ENCODE data around the gene EHD2.
"Not testable (repeated sequence)": the region's sequence is repeated elsewhere in the genome, so short reads cannot be mapped to it uniquely, and the experiment has no call there.

The EHD2 gene

DNA sequence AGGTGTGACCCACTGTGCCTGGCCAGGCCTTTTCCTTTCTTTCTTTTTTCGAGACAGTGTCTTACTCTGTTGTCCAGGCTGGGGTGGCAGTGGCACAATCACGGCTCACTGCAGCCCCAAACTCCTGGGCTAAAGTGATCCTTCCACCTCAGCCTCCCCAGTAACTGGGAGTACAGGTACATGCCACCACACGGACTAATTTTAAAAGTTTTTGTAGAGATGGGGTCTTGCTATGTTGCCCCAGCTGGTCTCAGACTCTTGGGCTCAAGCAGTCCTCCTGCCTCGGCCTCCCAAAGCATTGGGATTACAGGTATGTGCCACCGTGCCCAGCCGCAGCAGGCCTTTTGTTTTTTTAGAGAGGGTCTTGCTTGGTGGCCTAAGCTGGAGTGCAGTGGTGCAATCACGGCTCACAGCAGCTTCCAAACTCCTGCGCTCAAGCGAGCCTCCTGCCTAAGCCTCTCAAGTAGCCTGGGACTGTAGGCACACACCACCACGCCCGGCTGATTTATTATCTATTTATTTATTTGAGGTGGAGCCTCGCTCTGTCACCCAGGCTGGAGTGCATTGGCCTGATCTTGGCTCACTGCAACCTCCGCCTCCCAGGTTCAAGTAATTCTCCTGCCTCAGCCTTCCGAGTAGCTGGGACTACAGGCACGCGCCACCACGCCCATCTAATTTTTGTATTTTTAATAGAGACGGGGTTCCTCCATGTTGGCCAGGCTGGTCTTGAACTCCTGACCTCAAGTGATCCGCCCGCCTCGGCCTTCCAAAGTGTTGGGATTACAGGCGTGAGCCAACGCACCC lies 64.2 kb downstream of the EHD2 start:
- DNase-seq: not testable (repeated sequence)

DNA sequence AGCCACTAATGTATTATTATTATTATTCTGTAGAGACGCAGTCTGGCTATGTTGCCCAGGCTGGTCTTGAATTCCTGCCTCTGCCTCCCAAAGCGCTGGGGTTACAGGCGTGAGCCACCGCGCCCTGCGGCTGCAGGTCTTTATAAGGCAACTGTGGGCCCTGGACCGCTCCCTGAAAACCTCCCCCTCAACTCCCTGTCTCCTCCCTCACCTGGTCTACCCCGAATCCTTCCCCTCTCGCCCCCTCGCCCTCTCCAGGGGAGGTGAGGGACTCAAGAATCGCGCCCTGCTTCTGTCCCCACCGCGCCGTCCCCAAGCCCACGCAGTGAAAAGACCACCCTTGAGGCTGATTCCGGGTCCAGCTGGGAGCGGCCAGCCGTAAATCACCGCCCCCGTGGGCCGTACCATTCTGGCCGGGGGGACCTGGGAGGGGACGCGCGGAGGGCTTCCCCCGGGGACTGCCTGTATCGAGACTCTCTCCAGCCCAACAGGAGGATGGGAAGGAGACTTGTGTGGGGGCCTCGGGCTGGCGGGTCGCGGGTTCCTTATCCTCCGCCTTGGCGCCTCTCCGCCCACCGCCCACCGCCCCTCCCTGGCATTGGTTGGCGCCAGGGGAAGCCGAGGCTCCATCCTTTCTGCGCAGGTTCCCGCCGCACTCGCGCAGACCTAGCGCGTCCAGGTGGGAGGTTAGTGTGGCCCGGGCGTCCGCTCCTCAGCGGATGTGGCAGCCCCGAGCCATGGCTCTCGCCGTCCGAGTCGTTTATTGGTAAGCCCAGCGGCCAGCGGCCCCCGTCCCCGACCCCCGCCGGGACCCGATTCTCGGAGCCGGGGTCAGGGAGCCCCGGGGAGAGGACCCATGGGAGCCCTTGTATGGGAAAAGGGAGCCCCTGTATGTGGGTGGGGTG lies 65.1 kb downstream of the EHD2 start, which contains the start of gene SELENOW:
Gene SELENOW (plus strand): TSS at position 655 of the 905 bp plus-strand sequence. CDS start 83 bp downstream, at position 738.
- peak; percentile 79 for DNase-seq

GRCh38 chr19:47778954-47779351 lies 65.7 kb downstream of the EHD2 start:
- DNase-seq: no peak

DNA sequence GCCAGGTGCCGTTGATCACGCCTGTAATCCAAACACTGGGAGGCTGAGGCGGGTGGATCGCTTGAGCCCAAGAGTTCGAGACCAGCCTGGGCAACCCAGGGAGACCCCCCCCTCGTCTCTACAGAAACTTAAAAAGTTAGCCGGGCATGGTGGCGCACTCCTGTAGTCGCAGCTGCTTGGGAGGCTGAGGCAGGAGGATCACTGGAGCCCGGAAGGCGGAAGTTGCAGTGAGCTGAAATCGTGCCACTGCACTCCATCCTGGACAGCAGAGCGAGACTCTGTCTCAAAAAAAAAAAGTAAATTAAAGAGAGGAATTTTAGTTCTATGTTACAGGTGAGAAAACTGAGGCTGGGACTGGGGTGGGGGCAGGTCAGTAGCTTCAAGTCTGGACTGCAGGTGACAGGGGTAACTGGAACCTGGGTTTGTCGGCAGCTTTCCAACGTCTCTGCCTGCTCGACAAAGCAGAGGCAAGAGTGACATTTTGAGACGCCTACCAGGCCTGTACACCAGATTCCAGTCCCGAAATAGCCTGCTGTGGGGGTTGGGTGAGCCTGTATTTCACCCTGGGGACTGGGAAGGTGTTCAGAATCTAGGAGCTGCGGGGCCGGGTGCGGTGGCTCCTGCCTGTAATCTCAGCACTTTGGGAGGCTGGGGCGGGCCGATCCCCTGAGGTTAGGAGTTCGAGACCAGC lies 66.4 kb downstream of the EHD2 start:
- DNase-seq: peak; percentile 25

GRCh38 chr19:47780215-47780551 lies 67.0 kb downstream of the EHD2 start:
- no peak for DNase-seq

GRCh38 chr19:47781590-47782262 lies 68.5 kb downstream of the EHD2 start:
- no peak for DNase-seq

DNA sequence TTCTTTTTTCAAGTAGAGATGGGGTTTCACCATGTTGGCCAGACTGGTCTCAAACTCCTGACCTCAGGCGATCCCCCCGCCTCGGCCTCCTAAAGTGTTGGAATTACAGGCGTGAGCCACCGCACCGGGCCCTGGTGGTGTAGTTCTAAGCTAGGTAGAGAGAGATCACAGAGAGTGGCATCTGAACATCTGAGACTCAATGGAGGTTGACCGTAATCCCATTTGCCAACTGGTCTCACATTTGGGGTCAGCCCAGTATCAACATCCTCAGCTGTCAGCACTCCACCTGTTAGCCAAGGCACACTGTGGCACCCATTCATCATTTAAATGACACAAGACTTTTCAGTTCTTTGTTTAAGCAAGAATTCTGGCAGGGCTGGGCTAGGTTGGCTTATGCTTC lies 73.3 kb downstream of the EHD2 start:
- DNase-seq: no peak

DNA sequence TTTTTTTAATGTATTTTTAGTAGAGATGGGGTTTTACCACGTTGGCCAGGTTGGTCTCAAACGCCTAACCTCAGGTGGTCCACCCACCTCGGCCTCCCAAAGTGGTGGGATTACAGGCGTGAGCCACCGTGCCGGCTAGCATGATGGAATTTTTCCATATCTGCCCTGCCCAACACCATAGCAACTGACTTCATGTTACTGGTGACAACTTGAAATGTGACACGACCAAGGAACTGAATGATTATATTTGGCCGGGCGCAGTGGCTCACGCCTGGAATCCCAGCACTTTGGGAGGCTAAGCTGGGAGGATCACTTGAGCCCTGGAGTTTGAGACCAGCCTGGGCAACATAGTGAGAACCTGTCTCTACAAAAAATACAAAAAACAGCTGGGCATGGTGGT lies 74.1 kb downstream of the EHD2 start:
- DNase-seq: not testable (repeated sequence)

- DNase-seq: not testable (repeated sequence)
These were observed 76.6 kb downstream of the EHD2 start for GRCh38 chr19:47789811-47790210.

DNA sequence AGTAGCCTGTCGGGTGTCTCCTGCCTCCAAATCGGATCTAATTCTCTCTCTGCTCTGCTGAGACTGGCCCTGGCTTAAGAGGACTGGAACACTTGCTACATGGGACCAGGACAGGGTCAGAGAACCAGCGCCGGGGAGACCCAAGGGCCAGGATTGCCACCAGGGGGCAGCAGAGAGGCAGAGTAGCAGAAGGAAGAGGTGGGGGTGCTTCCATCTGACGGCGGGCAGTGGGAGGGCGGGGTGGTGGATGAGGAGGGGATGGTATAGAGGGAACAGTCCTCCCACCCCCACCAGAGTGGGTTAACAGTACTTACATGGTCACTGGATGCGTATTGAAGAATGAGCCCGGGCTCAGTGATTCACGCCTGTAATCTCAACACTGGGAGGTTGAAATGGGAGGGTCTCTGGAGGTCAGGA lies 77.2 kb downstream of the EHD2 start:
- DNase-seq: peak; percentile 60

DNA sequence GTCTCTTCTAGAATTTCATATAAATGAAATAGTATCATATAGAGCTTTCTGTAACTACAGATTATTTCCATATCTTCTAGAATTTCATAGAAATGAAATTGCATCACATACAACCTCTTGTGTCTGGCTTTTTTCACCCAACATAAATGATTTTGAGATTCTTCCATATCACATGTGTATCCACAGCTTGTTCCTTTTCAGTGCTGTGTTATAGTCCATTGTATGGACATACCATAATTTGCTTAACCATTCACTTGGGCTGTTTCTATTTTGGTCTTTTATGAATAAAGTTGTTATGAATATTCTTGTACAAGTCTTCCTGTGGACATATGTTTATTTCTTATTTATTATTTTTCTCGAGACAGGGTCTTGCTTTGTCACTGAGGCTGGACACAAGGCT lies 79.4 kb downstream of the EHD2 start:
- DNase-seq: no peak
